ENCODE results near the gene PACC1. TPM values are rescaled to one million over a fixed set of nuclear protein-coding genes. Genes with fewer than 3 reads are reported as not detected.

The PACC1 gene
- total RNA-seq = 4.7 and 6.2 TPM in 2 replicates

GRCh38 chr1:212414328-212415106 lies at the start of gene PACC1:
PACC1 (minus strand) TSS chr1:212414886; CDS start chr1:212414757, 129 bp downstream.

GRCh38 chr1:212432661-212433576 lies 18.2 kb upstream of the PACC1 start, which contains the start of gene NENF:
NENF (plus strand) TSS chr1:212432920; CDS start chr1:212432944, 24 bp downstream.

Small RNAs within 50 kb of the gene (small RNA-seq; reads per million reads assigned to genes)
- not detected for gene SNORA16B

Other genes with a start within 250 kb of the PACC1 start
- 14.5 and 22.4 TPM in 2 replicates for gene PPP2R5A, start 129.5 kb downstream of the PACC1 start, total RNA-seq
- gene NENF, start 18.0 kb upstream of the PACC1 start, total RNA-seq = 31.8 and 44.8 TPM in 2 replicates
- gene ATF3, start 193.9 kb upstream of the PACC1 start, total RNA-seq = 10.1 and 13.3 TPM in 2 replicates

Measured in placental epithelial cell (primary cell).